ENCODE results near the gene NPPC.
A peak's percentile ranks its signal among the peaks of the same experiment; 100 is the strongest.

DNA sequence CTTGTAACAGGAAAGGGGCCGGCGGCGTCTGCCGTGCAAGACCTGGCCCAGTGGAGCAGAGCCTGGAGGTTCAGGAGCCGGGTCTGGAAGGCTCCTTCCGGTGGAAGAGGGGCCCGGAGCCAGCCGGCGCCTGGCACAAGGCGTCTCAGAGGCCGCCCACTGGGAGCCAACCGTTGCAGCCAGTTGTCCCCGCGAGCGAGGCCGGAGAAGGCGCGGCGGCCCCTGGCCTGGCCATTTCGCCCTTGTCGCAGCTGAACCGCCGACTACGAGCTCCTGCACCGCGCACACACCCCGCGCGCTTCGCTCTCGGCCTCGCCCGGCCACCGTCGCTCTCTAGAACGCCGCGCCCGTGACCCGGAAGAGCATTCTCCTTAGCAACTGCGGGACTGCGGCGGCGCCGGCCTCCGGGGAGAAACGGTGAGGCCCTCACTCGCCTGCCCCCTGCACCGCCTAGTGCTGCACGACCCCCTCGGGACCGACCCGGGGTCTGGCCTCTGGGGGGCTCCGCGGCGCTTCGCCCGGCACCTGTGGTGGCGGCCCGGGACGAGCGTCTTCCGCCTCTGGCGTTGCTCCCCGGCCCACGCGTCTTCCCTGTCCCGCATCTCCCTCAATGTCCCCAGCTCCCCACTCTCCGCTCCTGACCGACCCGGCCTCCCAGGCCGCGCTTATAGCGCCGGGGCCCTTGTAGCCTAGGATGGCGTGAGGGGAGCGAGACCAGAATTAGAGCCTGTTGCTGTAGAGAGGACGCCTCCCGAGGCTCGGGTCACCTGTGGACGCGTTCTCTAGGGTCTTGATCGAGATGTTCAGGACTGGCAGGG, 35.4 kb upstream of the NPPC start, which contains the start of gene DIS3L2:
- TF ChIP-seq, protein P1, sequence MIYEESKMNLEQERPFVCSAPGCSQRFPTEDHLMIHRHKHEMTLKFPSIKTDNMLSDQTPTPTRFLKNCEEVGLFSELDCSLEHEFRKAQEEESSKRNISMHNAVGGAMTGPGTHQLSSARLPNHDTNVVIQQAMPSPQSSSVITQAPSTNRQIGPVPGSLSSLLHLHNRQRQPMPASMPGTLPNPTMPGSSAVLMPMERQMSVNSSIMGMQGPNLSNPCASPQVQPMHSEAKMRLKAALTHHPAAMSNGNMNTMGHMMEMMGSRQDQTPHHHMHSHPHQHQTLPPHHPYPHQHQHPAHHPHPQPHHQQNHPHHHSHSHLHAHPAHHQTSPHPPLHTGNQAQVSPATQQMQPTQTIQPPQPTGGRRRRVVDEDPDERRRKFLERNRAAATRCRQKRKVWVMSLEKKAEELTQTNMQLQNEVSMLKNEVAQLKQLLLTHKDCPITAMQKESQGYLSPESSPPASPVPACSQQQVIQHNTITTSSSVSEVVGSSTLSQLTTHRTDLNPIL (CRISPR knock-in tag; IDR thresholded peaks at IDR 0.05; ENCODE audit: low read depth) = no peak
- TF ChIP-seq CSDC2 (CRISPR knock-in tag; IDR thresholded peaks at IDR 0.05) (no peak), ZFP30 (CRISPR knock-in tag; IDR thresholded peaks at IDR 0.05) (no peak), ZNF70 (CRISPR knock-in tag; IDR thresholded peaks at IDR 0.05) (no peak), ZFP3 (CRISPR knock-in tag; IDR thresholded peaks at IDR 0.05) (peak; percentile 51; the same call in 1 of the 2 replicates), SNAI2 (CRISPR knock-in tag; IDR thresholded peaks at IDR 0.05) (no peak), OSR1 (CRISPR knock-in tag; IDR thresholded peaks at IDR 0.05) (no peak), ARNTL (CRISPR knock-in tag; IDR thresholded peaks at IDR 0.05; ENCODE audit: borderline replicate concordance, low read depth) (no peak), ZNF565 (CRISPR knock-in tag; conservative IDR thresholded peaks at IDR 0.05; ENCODE audit: low read depth) (no peak; the same call in 1 of the 2 replicates), GLIS3 (CRISPR knock-in tag; IDR thresholded peaks at IDR 0.05) (no peak)
- TF ChIP-seq, protein P2, sequence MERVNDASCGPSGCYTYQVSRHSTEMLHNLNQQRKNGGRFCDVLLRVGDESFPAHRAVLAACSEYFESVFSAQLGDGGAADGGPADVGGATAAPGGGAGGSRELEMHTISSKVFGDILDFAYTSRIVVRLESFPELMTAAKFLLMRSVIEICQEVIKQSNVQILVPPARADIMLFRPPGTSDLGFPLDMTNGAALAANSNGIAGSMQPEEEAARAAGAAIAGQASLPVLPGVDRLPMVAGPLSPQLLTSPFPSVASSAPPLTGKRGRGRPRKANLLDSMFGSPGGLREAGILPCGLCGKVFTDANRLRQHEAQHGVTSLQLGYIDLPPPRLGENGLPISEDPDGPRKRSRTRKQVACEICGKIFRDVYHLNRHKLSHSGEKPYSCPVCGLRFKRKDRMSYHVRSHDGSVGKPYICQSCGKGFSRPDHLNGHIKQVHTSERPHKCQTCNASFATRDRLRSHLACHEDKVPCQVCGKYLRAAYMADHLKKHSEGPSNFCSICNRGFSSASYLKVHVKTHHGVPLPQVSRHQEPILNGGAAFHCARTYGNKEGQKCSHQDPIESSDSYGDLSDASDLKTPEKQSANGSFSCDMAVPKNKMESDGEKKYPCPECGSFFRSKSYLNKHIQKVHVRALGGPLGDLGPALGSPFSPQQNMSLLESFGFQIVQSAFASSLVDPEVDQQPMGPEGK (CRISPR knock-in tag; IDR thresholded peaks at IDR 0.05; ENCODE audit: borderline replicate concordance) = no peak

Data from SK-N-SH treated with all-trans-retinoic acid at 6 μM for 48 hours (cell line).